CD4-positive, alpha-beta T cell (primary cell): ENCODE data around the gene FAM181A. TPM values are rescaled to one million over a fixed set of nuclear protein-coding genes. Genes with fewer than 3 reads are reported as not detected.

Source experiments
- ATAC-seq: fragments of 200-7000 bp; cut with Tn5 transposase; one replicate; pipeline ENCODE4 v1.10.0; 2022; ENCODE audit warnings: mild to moderate bottlenecking; ENCODE audit not compliant: poor library complexity
- CTCF ChIA-PET: fragments of 350-600 bp; sonication (Branson Sonifier 250); formaldehyde crosslinking; loops from one replicate; lab custom pipeline; 2021; ENCODE audit warnings: antibody characterized with exemption, inconsistent platforms; lab: Charles Lee
- POLR2A ChIA-PET: fragments of 350-600 bp; sonication (Branson Sonifier 250); formaldehyde crosslinking; loops from one replicate; lab custom pipeline; 2021; ENCODE audit warnings: antibody characterized with exemption, inconsistent platforms; lab: Charles Lee
- DNase-seq, 14 experiments: peaks; one replicate each; pipeline ENCODE4 v3.0.0-alpha.2; 2013 to 2020; ENCODE audit warnings: mixed read lengths in 2 of 14
- H3K27ac ChIP-seq, 2 donors: one replicate each; pipeline versions ENCODE4 v1.5.1 to v1.7.0; 2013; ENCODE audit warnings: low read length in 2 of 2, low read depth in 1 of 2, mild to moderate bottlenecking in 1 of 2
- H3K27me3 ChIP-seq, 2 experiments: 1 replicate in 1 of 2; 2 replicates in 1 of 2; pipeline versions ENCODE4 v1.6.1 to v1.7.0; 2013; ENCODE audit warnings: low read length in 2 of 2, control low read depth in 1 of 2, mild to moderate bottlenecking in 1 of 2, moderate library complexity in 1 of 2; ENCODE audit not compliant: insufficient read depth in 2 of 2, control insufficient read depth in 1 of 2
- H3K36me3 ChIP-seq: one replicate; pipeline ENCODE4 v1.6.1; 2013; ENCODE audit warnings: low read length, control low read depth; ENCODE audit not compliant: insufficient read depth
- H3K4me1 ChIP-seq: one replicate; pipeline ENCODE4 v1.6.1; 2013; ENCODE audit warnings: low read length, control low read depth; ENCODE audit not compliant: insufficient read depth
- H3K4me3 ChIP-seq: one replicate; pipeline ENCODE4 v1.5.1; 2013; ENCODE audit warnings: mild to moderate bottlenecking, low read length, moderate library complexity
- H3K9me3 ChIP-seq, 2 experiments: 1 replicate in 1 of 2; 2 replicates in 1 of 2; pipeline versions ENCODE4 v1.6.1 to v1.7.0; 2013; ENCODE audit warnings: low read length in 2 of 2, mild to moderate bottlenecking in 2 of 2, control low read depth in 1 of 2, moderate library complexity in 1 of 2; ENCODE audit not compliant: control insufficient read depth in 1 of 2, insufficient read depth in 1 of 2
- H3K27ac Mint-ChIP-seq: one replicate; pipeline ENCODE4 v1.8.0; 2020; ENCODE audit warnings: mixed read lengths
- H3K27me3 Mint-ChIP-seq: one replicate; pipeline ENCODE4 v1.8.0; 2021; ENCODE audit warnings: mixed read lengths
- H3K36me3 Mint-ChIP-seq: one replicate; pipeline ENCODE4 v1.8.0; 2021; ENCODE audit warnings: low read depth, mixed read lengths
- H3K4me1 Mint-ChIP-seq: one replicate; pipeline ENCODE4 v1.8.0; 2021; ENCODE audit warnings: low read depth, mixed read lengths
- H3K4me3 Mint-ChIP-seq: one replicate; pipeline ENCODE4 v1.8.0; 2020; ENCODE audit warnings: mild to moderate bottlenecking, mixed read lengths
- H3K9me3 Mint-ChIP-seq: one replicate; pipeline ENCODE4 v1.8.0; 2020; ENCODE audit warnings: mixed read lengths
- intact Hi-C, 2 experiments: fragments of 100-400 bp; cut with DNase I in 1 of 2; cut with micrococcal nuclease in 1 of 2; formaldehyde crosslinking; loops; one replicate each; pipeline versions ENCODE4 v1.15.1 to v1.9.0; 2023 to 2025; cut with DNase I, micrococcal nuclease
- polyA plus RNA-seq, 2 donors: library from polyadenylated mRNA; unstranded; fragments of 120-200 nt; gene quantifications; one replicate each; pipeline ENCODE4 v1.2.1, GENCODE V29; 2013
- total RNA-seq, 174 experiments: library from RNA in 2 of 174; stranded (reverse) in 2 of 174; gene quantifications; one replicate each; pipeline ENCODE4 v1.2.3 and lab custom pipeline; 2021 to 2026
- TF ChIP-seq, protein P1 (sequence below): fragments of 200-600 bp; IDR thresholded peaks from one replicate; pipeline ENCODE4 v1.8.0; 2022; ENCODE audit warnings: antibody characterized with exemption, mild to moderate bottlenecking

Gene FAM181A
- total RNA-seq (not detected), total RNA-seq (lab: John Stamatoyannopoulos, UW) (0 to 0.16 (median 0) reads per million in 172 experiments)
- polyA plus RNA-seq (2013, experiment 1 of 2) = not detected
- not detected for polyA plus RNA-seq (2013, experiment 2 of 2)

- Histone ChIP-seq H3K4me1 (no peaks in the 10 kb centered on the region), H3K27me3 (no peaks in the 10 kb centered on the region), H3K9me3 (no peaks in the 10 kb centered on the region), H3K36me3 (no peaks in the 10 kb centered on the region), H3K4me3 (no peak within 1 kb of the TSS), H3K27ac (no peak within 1 kb of the TSS)
- Mint-ChIP-seq H3K4me1 (no peaks in the 10 kb centered on the region), H3K9me3 (no peaks in the 10 kb centered on the region), H3K4me3 (no peak within 1 kb of the TSS), H3K27ac (no peak within 1 kb of the TSS), H3K27me3 (no peaks in the 10 kb centered on the region), H3K36me3 (no peaks in the 10 kb centered on the region)
- ChIA-PET CTCF (no interaction called here), POLR2A (no interaction called here)
- intact Hi-C loops = no loop called here
- ATAC-seq (no peak), DNase-seq (no peak)
- TF ChIP-seq, protein P1, sequence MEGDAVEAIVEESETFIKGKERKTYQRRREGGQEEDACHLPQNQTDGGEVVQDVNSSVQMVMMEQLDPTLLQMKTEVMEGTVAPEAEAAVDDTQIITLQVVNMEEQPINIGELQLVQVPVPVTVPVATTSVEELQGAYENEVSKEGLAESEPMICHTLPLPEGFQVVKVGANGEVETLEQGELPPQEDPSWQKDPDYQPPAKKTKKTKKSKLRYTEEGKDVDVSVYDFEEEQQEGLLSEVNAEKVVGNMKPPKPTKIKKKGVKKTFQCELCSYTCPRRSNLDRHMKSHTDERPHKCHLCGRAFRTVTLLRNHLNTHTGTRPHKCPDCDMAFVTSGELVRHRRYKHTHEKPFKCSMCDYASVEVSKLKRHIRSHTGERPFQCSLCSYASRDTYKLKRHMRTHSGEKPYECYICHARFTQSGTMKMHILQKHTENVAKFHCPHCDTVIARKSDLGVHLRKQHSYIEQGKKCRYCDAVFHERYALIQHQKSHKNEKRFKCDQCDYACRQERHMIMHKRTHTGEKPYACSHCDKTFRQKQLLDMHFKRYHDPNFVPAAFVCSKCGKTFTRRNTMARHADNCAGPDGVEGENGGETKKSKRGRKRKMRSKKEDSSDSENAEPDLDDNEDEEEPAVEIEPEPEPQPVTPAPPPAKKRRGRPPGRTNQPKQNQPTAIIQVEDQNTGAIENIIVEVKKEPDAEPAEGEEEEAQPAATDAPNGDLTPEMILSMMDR = no peak
These were observed at the start of gene FAM181A for GRCh38 chr14:93926873-93927799. Gene FAM181A (plus strand): TSS chr14:93927344. CDS start chr14:93928286, 942 bp downstream.

GRCh38 chr14:93878212-93878611, 48.9 kb upstream of the FAM181A start:
- no peak overlapping the region for H3K4me3 ChIP-seq
- H3K4me1 ChIP-seq = no peaks in the 10 kb centered on the region
- no peak overlapping the region for H3K27ac ChIP-seq
- Mint-ChIP-seq H3K27ac (no peak overlapping the region), H3K36me3 (no peaks in the 10 kb centered on the region), H3K27me3 (peaks cover 18% of the 10 kb centered on the region), H3K4me3 (no peak overlapping the region), H3K9me3 (no peaks in the 10 kb centered on the region), H3K4me1 (no peaks in the 10 kb centered on the region)
- POLR2A ChIA-PET = no interaction called here
- TF ChIP-seq, protein P1 = no peak
- H3K9me3 ChIP-seq = peaks cover 0 to 16% of the 10 kb centered on the region in 2 experiments
- intact Hi-C loops = no loop called here
- H3K36me3 ChIP-seq = no peaks in the 10 kb centered on the region
- DNase-seq (no peak), ATAC-seq (no peak)
- peaks cover 8 to 17% of the 10 kb centered on the region in 2 experiments for H3K27me3 ChIP-seq
- CTCF ChIA-PET = no interaction called here

DNA sequence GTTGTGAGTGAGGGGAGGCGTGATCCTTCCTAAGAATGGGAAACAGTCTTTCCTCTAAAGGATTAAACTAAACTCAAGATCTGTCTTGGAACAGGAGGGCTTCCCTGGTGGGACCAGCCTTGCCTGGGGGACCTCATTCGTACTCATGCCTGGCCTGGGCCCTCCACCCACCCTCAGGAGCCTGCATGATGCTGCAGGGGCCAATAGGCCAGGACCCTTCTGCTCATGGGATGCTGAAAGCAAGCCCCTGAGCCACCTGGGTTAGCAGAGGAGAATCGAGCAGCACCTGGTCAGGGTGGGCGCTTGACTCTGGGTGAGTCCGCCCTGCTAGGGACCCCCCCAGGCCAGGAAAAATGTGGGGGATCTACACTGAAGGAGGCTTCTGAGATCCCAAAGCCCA, 48.3 kb upstream of the FAM181A start:
- no peak overlapping the region for H3K4me3 ChIP-seq
- no peak for DNase-seq
- intact Hi-C loops = no loop called here
- Mint-ChIP-seq H3K4me1 (no peaks in the 10 kb centered on the region), H3K4me3 (no peak overlapping the region), H3K27me3 (peaks cover 16% of the 10 kb centered on the region), H3K27ac (no peak overlapping the region), H3K36me3 (no peaks in the 10 kb centered on the region), H3K9me3 (no peaks in the 10 kb centered on the region)
- H3K9me3 ChIP-seq = peaks cover 0 to 10% of the 10 kb centered on the region in 2 experiments
- no peaks in the 10 kb centered on the region for H3K4me1 ChIP-seq
- no peaks in the 10 kb centered on the region for H3K36me3 ChIP-seq
- peaks cover 8 to 17% of the 10 kb centered on the region in 2 experiments for H3K27me3 ChIP-seq
- TF ChIP-seq, protein P1 = no peak
- CTCF ChIA-PET = no interaction called here
- H3K27ac ChIP-seq = no peak overlapping the region
- POLR2A ChIA-PET = no interaction called here
- ATAC-seq = no peak
